ENCODE measurements around the gene CNN2. TPM values are rescaled to one million over a fixed set of nuclear protein-coding genes. Genes with fewer than 3 reads are reported as not detected.

CNN2 gene
- total and polyA plus RNA-seq, 2 of the 8 experiments (the other 6 are each of a cell fraction or from before 2014, with no cell fraction given), result 189 to 551 TPM

- Histone ChIP-seq H2BK15ac (ENCODE audit: low read length) (no peak overlapping the region), H4K5ac (ENCODE audit: insufficient read length, low read depth, low read length) (no peak overlapping the region), H2AFZ (ENCODE audit: low read length) (no peak overlapping the region), H3K9me3 (ENCODE audit: insufficient read depth in 2 of 2, low read depth in 1 of 2, low read length in 1 of 2) (no peaks in the 10 kb centered on the region), H3K56ac (replicated peaks; ENCODE audit: insufficient read length, low read depth, low read length) (no peak overlapping the region), H3K23ac (ENCODE audit: insufficient read length) (no peak overlapping the region), H3K4me2 (ENCODE audit: insufficient read depth in 1 of 2, low read depth in 2 of 2, low read length in 2 of 2) (no peak overlapping the region), H2AK5ac (ENCODE audit: low read depth, low read length) (no peak overlapping the region), H3K36me3 (ENCODE audit: control insufficient read depth in 2 of 4, insufficient read depth in 4 of 4, low read length in 3 of 4) (peaks cover 0 to 27% (median 4%) of the 10 kb centered on the region in 4 experiments; a peak in 3 of 8 replicates), H2BK12ac (ENCODE audit: low read depth, low read length) (no peak overlapping the region), H4K20me1 (replicated peaks in 1 of 2; ENCODE audit: control insufficient read depth in 1 of 2, insufficient read depth in 2 of 2, low read length in 2 of 2) (peaks cover 1 to 11% of the 10 kb centered on the region in 2 experiments), H3K27me3 (replicated peaks in 1 of 4; ENCODE audit: control insufficient read depth in 3 of 4, extremely low read depth in 1 of 4, insufficient read depth in 3 of 4, low read length in 3 of 4) (peaks cover 0 to 4% (median 2%) of the 10 kb centered on the region in 4 experiments; a peak in 2 of 7 replicates), H3K79me2 (ENCODE audit: control insufficient read depth in 1 of 2, insufficient read depth in 2 of 2, low read length in 2 of 2) (no peaks in the 10 kb centered on the region), H3K4me1 (replicated peaks in 1 of 4; ENCODE audit: control insufficient read depth in 3 of 4, insufficient read depth in 4 of 4, low read length in 3 of 4) (peaks cover 0 to 4% (median 1%) of the 10 kb centered on the region in 4 experiments; a peak in 2 of 7 replicates), H3K14ac (ENCODE audit: insufficient read length) (no peak overlapping the region), H3K23me2 (ENCODE audit: low read depth, low read length) (peaks cover 3% of the 10 kb centered on the region; the same call in 1 of the 2 replicates), H4K91ac (replicated peaks; ENCODE audit: insufficient read length, low read length) (no peak overlapping the region), H3K4ac (replicated peaks; ENCODE audit: insufficient read length, low read depth, low read length) (no peak overlapping the region), H3K4me3 (ENCODE audit: extremely low read depth in 1 of 4, insufficient read depth in 2 of 4, low read depth in 3 of 4, low read length in 4 of 4) (no peak overlapping the region), H3K9ac (replicated peaks in 1 of 4; ENCODE audit: extremely low read depth in 1 of 4, low read depth in 3 of 4, low read length in 3 of 4) (no peak overlapping the region), H3K79me1 (ENCODE audit: low read depth, low read length) (peaks cover 5% of the 10 kb centered on the region), H2BK120ac (replicated peaks; ENCODE audit: low read depth, low read length) (no peak overlapping the region), H3K27ac (ENCODE audit: low read depth, low read length) (no peak overlapping the region), H3K18ac (ENCODE audit: extremely low read depth, low read length) (no peak overlapping the region), H2BK5ac (ENCODE audit: low read depth, low read length) (no peak overlapping the region), H2BK20ac (ENCODE audit: low read length) (no peak overlapping the region), H4K8ac (ENCODE audit: extremely low read depth, insufficient read depth, low read length) (no peak overlapping the region)
- DNase-seq (ENCODE audit: low read depth in 1 of 2, low spot score in 2 of 2) (no peak), FAIRE-seq (no peak)
- ChIA-PET POLR2A (ENCODE audit: partially characterized antibody) (interaction anchor here (0.6 to 7.1 kb wide), 5 partner anchors 6 to 510 kb away, joined by 3 to 52 read pairs (median 3); no protein-coding TSS in a partner anchor), CTCF (ENCODE audit: partially characterized antibody) (interaction anchor here (1.9 to 8.9 kb wide), 2 partner anchors 9 to 14 kb away, joined by 6 to 54 read pairs; partner anchors contain the start of gene ARHGAP45)
- WGBS, 2 experiments (ENCODE audit: extremely low coverage in 1 of 2, insufficient coverage in 1 of 2, insufficient read length in 1 of 2, insufficient replicate concordance in 2 of 2, low coverage in 1 of 2, low lambda C conversion rate in 2 of 2, missing lambda C conversion rate in 1 of 2), result 90% methylated on average over 18 of the region's 54 CpGs; no CpG with 5 or more reads in 1 of the 2 experiments
- TF ChIP-seq ASH2L (IDR thresholded peaks at IDR 0.05; ENCODE audit: low read length) (no peak), BRCA1 (IDR thresholded peaks at IDR 0.05; ENCODE audit: low read depth, low read length) (no peak), NANOG (IDR thresholded peaks at IDR 0.05; ENCODE audit: insufficient read depth, low read depth, low read length, poor library complexity, severe bottlenecking) (no peak), ATF3 (IDR thresholded peaks at IDR 0.05; ENCODE audit: insufficient read depth, low read depth, low read length) (no peak), JUN (IDR thresholded peaks at IDR 0.05; ENCODE audit: low read depth, low read length) (no peak), MAFK (IDR thresholded peaks at IDR 0.05; ENCODE audit: low read depth, low read length) (no peak), ATF2 (IDR thresholded peaks at IDR 0.05; ENCODE audit: low read length) (no peak), GTF2F1 (IDR thresholded peaks at IDR 0.05; ENCODE audit: borderline replicate concordance, low read depth, low read length) (no peak), EZH2 (IDR thresholded peaks at IDR 0.05; ENCODE audit: low read depth, low read length, severe bottlenecking) (no peak), SRF (IDR thresholded peaks at IDR 0.05; ENCODE audit: low read depth, low read length) (no peak)
Observed at GRCh38 chr19:1074544-1075283, 48.3 kb downstream of the CNN2 start.

Data from H1 (cell line).